SK-N-SH treated with all-trans-retinoic acid at 6 μM for 48 hours (cell line): ENCODE results near the gene IER2.

Source experiments
- ARNTL ChIP-seq: fragments of 450-650 bp; formaldehyde crosslinking; IDR thresholded peaks from 2 replicates; pipeline ENCODE4 v1.5.0; 2020; ENCODE audit warnings: low read depth, mild to moderate bottlenecking, moderate library complexity, borderline replicate concordance
- CSDC2 ChIP-seq: fragments of 250-450 bp; sonication (Bioruptor Pico); IDR thresholded peaks from 2 replicates; pipeline ENCODE4 v1.5.0; 2020; ENCODE audit warnings: mild to moderate bottlenecking, moderate library complexity
- GLIS3 ChIP-seq: fragments of 250-450 bp; sonication (Bioruptor Pico); IDR thresholded peaks from 2 replicates; pipeline ENCODE4 v1.5.0; 2020; ENCODE audit warnings: mild to moderate bottlenecking, moderate library complexity
- ISL1 ChIP-seq: fragments of 250-450 bp; sonication (Bioruptor Pico); IDR thresholded peaks from 2 replicates; pipeline ENCODE4 v2.1.2; 2022; ENCODE audit warnings: mild to moderate bottlenecking, moderate library complexity
- POU6F1 ChIP-seq: fragments of 250-450 bp; sonication (Bioruptor Pico); IDR thresholded peaks from 2 replicates; pipeline ENCODE4 v1.8.0; 2021; ENCODE audit warnings: low read depth, mild to moderate bottlenecking, moderate library complexity, borderline replicate concordance
- ZFP3 ChIP-seq: fragments of 250-450 bp; sonication (Bioruptor Pico); IDR thresholded peaks from 2 replicates; pipeline ENCODE4 v1.5.0; 2020; ENCODE audit warnings: mild to moderate bottlenecking, moderate library complexity
- ZNF70 ChIP-seq: fragments of 450-650 bp; formaldehyde crosslinking; IDR thresholded peaks from 2 replicates; pipeline ENCODE4 v1.5.0; 2020; ENCODE audit warnings: mild to moderate bottlenecking, moderate library complexity
- ZNF8 ChIP-seq: fragments of 450-650 bp; formaldehyde crosslinking; IDR thresholded peaks from 2 replicates; pipeline ENCODE4 v1.5.0; 2020; ENCODE audit warnings: mild to moderate bottlenecking, moderate library complexity

- TF ChIP-seq ARNTL (CRISPR knock-in tag): no peak
- no peak for TF ChIP-seq ZNF70
- no peak for TF ChIP-seq POU6F1 (CRISPR knock-in tag)
- no peak for TF ChIP-seq GLIS3 (CRISPR knock-in tag)
- no peak for TF ChIP-seq ZNF8 (CRISPR knock-in tag)
- no peak for TF ChIP-seq CSDC2 (CRISPR knock-in tag)
- no peak for TF ChIP-seq ZFP3 (CRISPR knock-in tag)
- TF ChIP-seq ISL1: no peak
These were observed 46.4 kb upstream of the IER2 start for GRCh38 chr19:13103581-13104359.
